NCI-H82 (cell line): ENCODE results near the gene LRRC75B.

Source experiments
- DNase-seq: peaks from one replicate; lab custom pipeline; 2025; lab: John Stamatoyannopoulos, UW

The LRRC75B gene

DNA sequence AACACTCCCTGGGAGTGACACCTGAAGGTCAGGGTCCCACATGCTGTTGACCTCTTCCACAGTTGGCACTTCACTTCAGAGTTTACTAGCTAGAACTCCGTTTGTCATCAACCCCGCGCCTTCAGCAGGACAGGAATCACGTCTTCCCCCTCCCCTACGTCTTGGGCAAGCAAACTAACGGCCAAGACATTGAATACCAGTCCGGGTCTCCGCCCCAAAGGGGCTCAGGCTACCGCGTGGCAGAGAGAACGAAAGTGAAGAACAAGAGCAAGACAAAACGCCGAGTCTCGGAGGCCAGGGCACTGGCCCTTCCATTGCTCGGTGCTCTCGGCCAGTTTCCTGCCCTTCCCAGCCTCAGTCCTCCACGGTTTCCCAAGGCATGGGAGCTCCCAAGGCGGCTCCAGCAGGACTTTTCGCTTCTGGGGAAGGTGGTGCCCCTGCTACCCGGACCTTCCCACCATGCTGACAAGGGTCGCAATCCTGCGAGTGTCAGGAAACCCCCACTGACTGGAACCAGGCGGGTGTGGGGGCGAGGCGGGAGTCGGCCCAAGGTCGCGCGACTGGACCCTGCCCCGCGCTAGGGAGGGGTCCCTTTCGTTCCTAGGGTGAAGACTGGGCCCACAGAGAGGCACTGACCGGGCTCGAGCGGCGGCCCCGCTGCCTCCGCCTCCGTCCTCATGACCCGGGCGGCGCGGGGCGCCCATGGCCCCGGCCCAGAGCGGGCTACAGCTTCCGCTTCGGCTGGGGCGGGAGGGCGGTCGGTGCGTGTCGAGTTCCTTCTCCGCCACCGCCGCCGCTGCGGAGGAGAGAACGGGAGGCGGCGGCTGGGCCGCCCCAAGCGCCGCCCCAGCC, 38.3 kb downstream of the LRRC75B start, which contains the start of gene GUCD1:
Gene GUCD1 (minus strand): TSS at position 826 of the 852 bp plus-strand sequence. CDS start 147 bp downstream, at position 679.
- peak; percentile 45 for DNase-seq

GRCh38 chr22:24553597-24554312, 39.1 kb downstream of the LRRC75B start:
- DNase-seq = peak; percentile 50

DNA sequence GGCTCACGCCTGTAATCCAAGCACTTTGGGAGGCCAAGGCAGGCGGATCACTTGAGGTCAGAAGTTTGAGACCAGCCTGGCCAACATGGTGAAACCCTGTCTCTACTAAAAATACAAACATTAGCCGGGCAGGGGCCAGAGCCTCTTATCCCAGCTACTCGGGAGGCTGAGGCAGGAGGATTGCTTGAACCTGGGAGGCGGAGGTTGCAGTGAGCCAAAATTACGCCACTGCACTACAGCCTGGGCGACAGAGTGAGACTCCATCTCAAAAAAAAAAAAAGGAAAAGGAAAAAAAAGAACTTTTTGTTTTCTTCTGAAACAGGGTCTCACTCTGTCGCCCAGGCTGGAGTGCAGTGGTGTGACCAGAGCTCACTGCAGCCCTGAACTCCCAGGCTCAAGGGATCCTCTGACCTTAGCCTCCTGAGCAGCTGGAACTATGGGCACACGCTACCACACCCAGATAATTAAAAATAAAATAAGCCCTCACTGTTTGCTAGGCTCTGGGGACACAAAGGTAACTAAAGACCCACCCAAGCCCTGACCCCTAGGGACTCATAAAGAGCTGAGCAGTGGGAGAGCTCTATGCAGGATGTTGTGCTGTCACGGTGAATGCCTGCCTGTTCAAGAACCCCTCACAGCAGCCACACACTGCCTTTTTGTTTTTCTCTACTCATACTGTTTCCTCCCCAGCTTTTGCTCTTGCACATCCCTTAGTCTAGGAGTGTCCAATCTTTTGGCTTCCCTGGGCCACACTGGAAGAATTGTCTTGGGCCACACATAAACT, 40.2 kb downstream of the LRRC75B start:
- DNase-seq = peak; percentile 61

DNA sequence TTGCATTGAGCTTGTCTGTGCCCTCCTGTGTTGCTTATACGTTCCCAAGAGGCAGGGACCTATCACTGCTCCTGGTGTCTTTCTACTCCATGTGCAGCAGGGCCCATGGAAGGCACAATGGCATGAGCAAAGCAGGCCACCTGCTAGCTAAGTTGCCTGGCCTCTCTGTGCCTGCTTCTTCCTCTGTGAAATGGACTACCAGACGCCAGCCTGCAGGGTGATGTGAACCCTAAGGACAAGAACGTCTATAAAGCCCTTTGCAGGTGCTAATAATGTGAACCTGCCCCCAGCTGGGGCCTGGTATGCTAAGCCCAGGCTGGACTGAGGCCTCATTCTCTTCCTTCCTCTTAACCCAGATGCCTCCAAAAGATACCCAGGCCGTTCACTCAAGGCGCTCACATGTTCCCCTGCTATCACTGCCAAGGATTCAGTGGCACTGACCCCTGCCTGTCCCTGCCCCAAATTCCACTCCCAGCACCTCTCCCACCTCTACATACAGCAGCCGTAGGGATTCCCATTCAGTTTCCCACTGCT, 41.9 kb downstream of the LRRC75B start:
- DNase-seq = no peak

DNA sequence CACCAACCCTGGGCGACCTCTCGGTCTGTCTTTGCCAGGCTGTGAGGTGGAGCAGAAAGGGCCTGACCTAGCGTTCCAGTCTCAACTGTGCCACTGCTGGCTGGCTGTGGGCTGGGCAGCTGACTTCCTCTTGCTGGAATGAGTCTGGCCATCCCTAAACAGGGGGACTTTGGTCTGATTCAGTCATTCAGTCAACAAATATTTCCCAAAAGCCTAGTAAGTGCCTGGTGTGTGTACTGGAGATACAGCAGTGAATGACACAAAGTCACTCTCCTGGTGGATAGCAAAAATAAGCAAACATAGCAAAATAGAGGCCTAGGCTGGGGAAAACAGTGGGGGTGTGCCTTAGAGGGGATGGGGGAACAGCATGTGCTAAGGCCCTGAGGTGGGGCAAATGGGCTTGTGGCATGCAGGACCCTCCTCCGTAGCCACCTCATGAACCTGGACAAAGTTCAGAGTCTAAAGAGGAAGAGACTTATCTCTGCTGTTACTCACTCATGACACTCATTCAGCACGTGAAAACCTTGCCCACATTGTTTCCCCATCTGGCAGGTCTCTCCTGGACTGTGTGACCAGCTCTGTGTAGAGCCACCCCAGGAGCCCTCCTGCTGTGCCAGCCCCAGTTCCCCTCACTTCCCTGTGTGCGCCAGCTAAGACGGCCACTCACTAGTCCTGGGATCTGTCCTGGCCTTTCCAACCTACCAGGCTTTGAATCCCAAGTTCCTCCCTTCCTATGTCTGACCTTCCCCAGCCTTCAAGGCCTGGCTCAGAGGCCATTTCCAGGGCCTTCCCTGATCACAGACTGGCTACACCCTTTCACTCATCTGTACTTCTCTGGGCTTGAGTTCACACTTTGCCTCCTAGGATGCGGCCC, 42.6 kb downstream of the LRRC75B start:
- no peak for DNase-seq

DNA sequence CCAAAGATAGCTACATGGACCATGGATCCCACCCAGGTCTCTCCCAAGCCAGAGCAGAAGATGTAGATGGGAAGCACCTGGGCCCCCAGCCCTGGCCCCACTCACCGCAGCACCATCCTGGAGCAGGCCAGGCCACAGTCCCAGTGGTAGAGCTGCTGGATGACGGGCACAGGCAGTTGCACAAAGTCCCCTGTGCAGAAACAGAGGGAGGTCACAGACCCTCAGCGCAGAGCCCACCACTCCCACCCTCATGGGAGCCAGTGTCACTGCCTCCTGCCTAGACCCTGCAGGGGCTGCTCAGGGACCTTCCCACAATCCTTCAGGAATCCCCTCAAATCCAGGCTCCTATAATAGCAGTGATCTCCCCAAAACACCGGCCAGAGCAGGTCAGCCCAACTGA, 44.1 kb downstream of the LRRC75B start:
- no peak for DNase-seq

DNA sequence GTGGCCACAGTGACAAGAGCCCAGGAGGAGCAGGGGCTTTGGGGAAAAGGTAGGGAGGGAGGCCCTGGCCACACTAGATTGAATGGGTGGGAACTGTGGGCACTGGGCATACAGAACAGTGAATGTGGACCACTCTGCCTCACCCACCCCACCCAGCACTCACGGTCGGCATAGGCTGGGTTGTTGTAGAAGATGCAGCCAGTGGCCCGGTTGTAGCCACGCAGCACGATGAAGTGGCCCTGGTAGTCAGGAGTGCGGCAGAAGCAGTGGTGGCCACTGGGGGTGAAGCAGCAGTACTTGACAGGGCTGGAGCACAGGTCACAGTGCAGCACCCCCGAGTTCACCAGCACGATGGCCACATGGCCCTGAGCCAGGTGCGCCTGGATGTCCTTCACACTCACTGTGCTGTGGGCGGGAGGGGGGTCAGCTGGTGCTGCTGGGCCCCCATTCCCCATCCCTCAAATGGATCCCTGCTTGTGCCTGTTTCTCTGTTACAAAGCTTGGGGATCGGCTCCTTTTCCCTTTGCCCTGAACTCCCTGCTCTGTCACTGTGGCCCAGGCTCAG, 49.1 kb downstream of the LRRC75B start:
- DNase-seq = no peak

DNA sequence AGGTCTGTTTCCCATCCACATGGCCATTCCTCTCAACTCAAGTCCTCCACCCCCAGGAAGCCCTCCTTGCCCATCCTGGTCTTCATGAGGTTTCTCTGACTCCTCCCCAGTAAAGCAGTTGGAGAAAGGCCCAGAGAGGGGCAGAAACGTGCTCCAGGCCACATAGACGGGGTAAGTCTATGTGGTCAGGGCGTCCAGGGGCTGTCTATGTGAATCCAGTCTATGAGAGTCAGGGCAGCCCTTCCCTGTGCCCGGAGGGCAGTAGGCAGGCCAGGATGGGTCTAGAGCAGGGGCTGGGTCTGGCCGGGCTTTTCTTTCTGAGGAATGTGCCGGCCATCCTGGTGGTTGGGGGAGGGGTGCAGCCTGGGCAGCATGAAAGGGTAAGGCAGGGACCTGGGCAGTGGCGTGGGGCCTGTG, 49.7 kb downstream of the LRRC75B start:
- no peak for DNase-seq

DNA sequence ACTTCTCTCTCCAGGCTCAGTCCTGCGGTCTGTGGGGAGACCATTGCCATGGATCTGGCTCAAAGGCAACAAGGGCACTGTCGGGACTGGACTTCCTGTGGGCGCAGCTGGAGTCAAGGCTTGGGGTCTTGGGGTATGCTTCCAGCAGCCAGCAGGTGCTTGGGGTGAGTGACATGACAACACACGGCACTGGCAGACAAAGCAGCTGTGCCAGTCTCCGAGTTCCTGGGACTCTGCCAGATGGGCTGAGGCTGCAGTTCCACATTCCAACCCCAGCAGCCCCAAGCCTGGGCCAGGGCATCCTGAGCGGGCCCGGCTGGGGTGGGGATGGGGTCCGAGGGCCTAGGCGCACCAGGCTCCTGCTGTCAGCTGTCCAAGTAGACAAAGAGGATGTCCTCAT, 50.2 kb downstream of the LRRC75B start:
- no peak for DNase-seq

GRCh38 chr22:24541681-24542515, 51.0 kb downstream of the LRRC75B start:
- no peak for DNase-seq

- DNase-seq = no peak
These were observed 52.4 kb downstream of the LRRC75B start for GRCh38 chr22:24540470-24540869.

DNA sequence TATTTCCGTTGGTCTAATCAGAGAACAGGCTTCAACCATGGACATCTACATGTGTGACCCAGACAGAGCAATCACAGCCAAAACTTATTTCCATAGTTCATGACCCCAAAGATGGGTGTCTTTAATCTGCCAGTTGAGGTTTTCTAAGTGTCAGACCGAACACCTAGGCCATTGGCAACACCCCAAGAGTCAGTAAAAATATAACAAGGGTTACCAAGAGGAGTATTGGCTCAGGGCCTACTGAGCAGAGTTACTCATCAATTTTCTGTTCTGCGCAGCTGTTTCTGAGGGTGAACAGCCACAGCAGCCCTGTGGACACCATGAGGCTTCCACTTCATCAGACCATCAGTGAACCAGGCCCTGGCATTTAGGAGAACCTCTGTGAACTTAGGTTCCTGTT, 56.8 kb downstream of the LRRC75B start:
- no peak for DNase-seq
